PC-9 (cell line): ENCODE measurements around the gene VPS35. TPM values are rescaled to one million over a fixed set of nuclear protein-coding genes. Genes with fewer than 3 reads are reported as not detected.
"Not testable (repeated sequence)": the region's sequence is repeated elsewhere in the genome, so short reads cannot be mapped to it uniquely, and the experiment has no call there.

ENCODE experiments used
- BruUV-seq: library from RNA; stranded (reverse); fragments of 400-500 nt; replicated peaks from 2 replicates; lab custom pipeline; 2021; lab: Mats Ljungman, UMichigan
- CTCF ChIA-PET: fragments of 300-600 bp; sonication (Branson Sonifier 250); formaldehyde crosslinking; loops from one replicate; lab custom pipeline; 2022; ENCODE audit warnings: antibody characterized with exemption; lab: Charles Lee
- POLR2A ChIA-PET: fragments of 300-600 bp; sonication (Branson Sonifier 250); formaldehyde crosslinking; loops from one replicate; lab custom pipeline; 2022; ENCODE audit warnings: antibody characterized with exemption; ENCODE audit not compliant: unreplicated experiment; lab: Charles Lee
- DNase-seq, 2 experiments: peaks; one replicate each; pipeline versions ENCODE4 v3.0.0 to v3.0.0-alpha.2; 2015 to 2022; ENCODE audit warnings: mixed read lengths in 1 of 2
- H2AFZ ChIP-seq: fragments of 200-600 bp; sonication (generic); 2 replicates; pipeline ENCODE4 v1.8.1; 2017; ENCODE audit warnings: antibody characterized with exemption
- H3F3A ChIP-seq: fragments of 200-600 bp; sonication (generic); 2 replicates; pipeline ENCODE4 v1.8.1; 2017; ENCODE audit warnings: antibody characterized with exemption, mild to moderate bottlenecking, low read depth; ENCODE audit not compliant: insufficient read depth
- H3K27ac ChIP-seq: fragments of 200-600 bp; sonication (generic); 2 replicates; pipeline ENCODE4 v1.6.1; 2016; ENCODE audit warnings: mixed run types
- H3K27me3 ChIP-seq: fragments of 200-600 bp; sonication (generic); 2 replicates; pipeline ENCODE4 v1.6.1; 2016; ENCODE audit warnings: low read depth, mixed run types; ENCODE audit not compliant: insufficient read depth
- H3K36me3 ChIP-seq: fragments of 200-600 bp; sonication (generic); 2 replicates; pipeline ENCODE4 v1.6.1; 2016; ENCODE audit warnings: low read depth, mixed run types
- H3K4me1 ChIP-seq: fragments of 200-600 bp; sonication (generic); replicated peaks from 2 replicates; pipeline ENCODE4 v1.6.1; 2016; ENCODE audit warnings: mixed run types; ENCODE audit not compliant: insufficient read depth
- H3K4me2 ChIP-seq: fragments of 200-600 bp; sonication (generic); 2 replicates; pipeline ENCODE4 v1.6.1; 2017; ENCODE audit warnings: mixed run types
- H3K4me3 ChIP-seq: fragments of 200-600 bp; sonication (generic); 2 replicates; pipeline ENCODE4 v1.6.1; 2016; ENCODE audit warnings: mixed run types
- H3K79me2 ChIP-seq: fragments of 200-600 bp; sonication (generic); 2 replicates; pipeline ENCODE4 v1.6.1; 2017; ENCODE audit warnings: low read depth, mixed run types
- H3K9me2 ChIP-seq: fragments of 200-600 bp; sonication (generic); 2 replicates; pipeline ENCODE4 v1.8.1; 2017; ENCODE audit warnings: mild to moderate bottlenecking; ENCODE audit not compliant: insufficient read depth
- H3K9me3 ChIP-seq: fragments of 200-600 bp; sonication (generic); 2 replicates; pipeline ENCODE4 v1.8.1; 2016; ENCODE audit warnings: low read depth; ENCODE audit not compliant: insufficient read depth
- H4K20me1 ChIP-seq: fragments of 200-600 bp; sonication (generic); 2 replicates; pipeline ENCODE4 v1.8.1; 2017; ENCODE audit not compliant: insufficient read depth
- EZH2 ChIP-seq: fragments of 200-600 bp; sonication (generic); IDR thresholded peaks from 2 replicates; pipeline ENCODE4 v1.8.0; 2017; ENCODE audit warnings: antibody characterized with exemption, low read depth
- intact Hi-C: fragments of 100-400 bp; cut with micrococcal nuclease; formaldehyde crosslinking; loops from one replicate; pipeline ENCODE4 v1.10.0; 2022; ENCODE audit not compliant: unreplicated experiment
- total RNA-seq: library from RNA; stranded (reverse); gene quantifications from 2 replicates; pipeline ENCODE4 v1.2.3, GENCODE V29; 2021
- TF ChIP-seq, protein P1 (sequence below): fragments of 200-600 bp; sonication (generic); conservative IDR thresholded peaks from 2 replicates; pipeline ENCODE4 v1.6.1; 2017; ENCODE audit warnings: mixed run types, antibody characterized with exemption, mild to moderate bottlenecking, moderate library complexity

Gene VPS35
- total RNA-seq, 1 experiment from 2014 or later = 98.4 TPM

GRCh38 chr16:46632778-46633733 is 55.9 kb downstream of the VPS35 start:
- intact Hi-C loops = no loop called here
- TF ChIP-seq, protein P1, sequence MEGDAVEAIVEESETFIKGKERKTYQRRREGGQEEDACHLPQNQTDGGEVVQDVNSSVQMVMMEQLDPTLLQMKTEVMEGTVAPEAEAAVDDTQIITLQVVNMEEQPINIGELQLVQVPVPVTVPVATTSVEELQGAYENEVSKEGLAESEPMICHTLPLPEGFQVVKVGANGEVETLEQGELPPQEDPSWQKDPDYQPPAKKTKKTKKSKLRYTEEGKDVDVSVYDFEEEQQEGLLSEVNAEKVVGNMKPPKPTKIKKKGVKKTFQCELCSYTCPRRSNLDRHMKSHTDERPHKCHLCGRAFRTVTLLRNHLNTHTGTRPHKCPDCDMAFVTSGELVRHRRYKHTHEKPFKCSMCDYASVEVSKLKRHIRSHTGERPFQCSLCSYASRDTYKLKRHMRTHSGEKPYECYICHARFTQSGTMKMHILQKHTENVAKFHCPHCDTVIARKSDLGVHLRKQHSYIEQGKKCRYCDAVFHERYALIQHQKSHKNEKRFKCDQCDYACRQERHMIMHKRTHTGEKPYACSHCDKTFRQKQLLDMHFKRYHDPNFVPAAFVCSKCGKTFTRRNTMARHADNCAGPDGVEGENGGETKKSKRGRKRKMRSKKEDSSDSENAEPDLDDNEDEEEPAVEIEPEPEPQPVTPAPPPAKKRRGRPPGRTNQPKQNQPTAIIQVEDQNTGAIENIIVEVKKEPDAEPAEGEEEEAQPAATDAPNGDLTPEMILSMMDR = no peak
- no peak for TF ChIP-seq EZH2
- H3K27me3 ChIP-seq = peaks cover 6% of the 10 kb centered on the region; the same call in 1 of the 2 replicates
- ChIA-PET CTCF (no interaction called here), POLR2A (no interaction called here)
- no peaks in the 10 kb centered on the region for H3K9me2 ChIP-seq
- no peaks in the 10 kb centered on the region for H3K79me2 ChIP-seq
- H3K4me1 ChIP-seq = no peaks in the 10 kb centered on the region
- H4K20me1 ChIP-seq = no peaks in the 10 kb centered on the region
- BruUV-seq = no TSS peak
- no peak overlapping the region for H2AFZ ChIP-seq
- no peak for DNase-seq
- H3K9me3 ChIP-seq = no peaks in the 10 kb centered on the region
- no peaks in the 10 kb centered on the region for H3F3A ChIP-seq
- H3K4me3 ChIP-seq = no peak overlapping the region
- H3K4me2 ChIP-seq = no peak overlapping the region
- no peaks in the 10 kb centered on the region for H3K36me3 ChIP-seq
- H3K27ac ChIP-seq = no peak overlapping the region

DNA sequence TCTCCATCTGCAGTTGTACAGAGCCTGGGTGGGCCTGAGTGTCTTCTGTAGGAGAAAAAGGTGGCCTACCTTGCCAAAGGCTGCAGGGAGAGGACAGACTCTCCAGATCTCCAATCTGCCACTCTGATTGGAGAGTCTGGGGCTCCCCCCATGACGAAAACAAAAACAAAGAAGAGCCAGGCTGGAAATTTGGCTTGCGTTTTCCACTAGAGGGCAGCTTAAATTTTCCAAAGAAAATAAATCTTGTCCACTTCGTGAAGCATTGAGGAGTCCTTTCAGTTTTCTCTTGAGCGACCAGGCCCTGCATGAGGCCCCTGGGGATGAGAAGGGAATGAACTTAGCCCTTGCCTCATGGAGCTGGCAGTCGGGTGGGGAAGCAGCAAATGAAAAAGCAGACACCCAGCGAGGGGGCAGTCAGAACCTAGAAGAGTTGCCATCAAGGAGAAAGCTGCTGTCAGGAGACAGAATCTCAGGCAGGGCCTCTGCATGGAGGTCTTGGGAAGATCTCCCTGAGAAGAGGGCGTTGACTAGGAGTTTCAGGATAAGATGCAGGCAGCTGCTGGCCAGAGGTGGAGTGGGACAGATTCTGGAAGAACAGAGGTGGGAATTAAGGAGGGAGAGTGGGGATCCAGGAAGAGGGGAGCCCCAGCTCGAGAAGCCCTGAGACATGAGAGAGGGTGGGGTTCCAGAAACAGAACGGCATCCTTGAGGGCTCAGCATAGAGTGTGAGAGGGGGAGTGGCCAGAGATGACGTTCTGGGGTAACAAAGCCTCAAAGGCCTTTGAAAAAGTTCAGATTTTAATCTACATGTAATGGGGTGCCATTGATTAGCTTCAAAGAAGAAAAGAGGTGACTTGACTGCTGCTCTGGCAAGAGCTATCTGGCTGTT is 59.4 kb downstream of the VPS35 start:
- DNase-seq = peak; percentile 21 to 48
- TF ChIP-seq, protein P1 = peak; percentile 60; the same call in 1 of the 2 replicates
- no peak for TF ChIP-seq EZH2
- ChIA-PET CTCF (interaction anchor here (0.6 kb wide), 2 partner anchors 352 to 395 kb away, joined by 4 to 9 read pairs; no protein-coding TSS in a partner anchor), POLR2A (no interaction called here)
- H3K36me3 ChIP-seq = no peaks in the 10 kb centered on the region
- no peaks in the 10 kb centered on the region for H3K9me2 ChIP-seq
- H2AFZ ChIP-seq = peak overlapping the region; percentile 72
- peak overlapping the region; percentile 71 for H3K4me2 ChIP-seq
- intact Hi-C loops = no loop called here
- no peaks in the 10 kb centered on the region for H4K20me1 ChIP-seq
- no peak overlapping the region for H3K27ac ChIP-seq
- no peaks in the 10 kb centered on the region for H3K9me3 ChIP-seq
- BruUV-seq = no TSS peak
- H3K79me2 ChIP-seq = no peaks in the 10 kb centered on the region
- no peaks in the 10 kb centered on the region; the same call in 1 of the 2 replicates for H3K27me3 ChIP-seq
- no peaks in the 10 kb centered on the region for H3K4me1 ChIP-seq
- no peaks in the 10 kb centered on the region for H3F3A ChIP-seq
- H3K4me3 ChIP-seq = no peak overlapping the region; the same call in 1 of the 2 replicates

DNA sequence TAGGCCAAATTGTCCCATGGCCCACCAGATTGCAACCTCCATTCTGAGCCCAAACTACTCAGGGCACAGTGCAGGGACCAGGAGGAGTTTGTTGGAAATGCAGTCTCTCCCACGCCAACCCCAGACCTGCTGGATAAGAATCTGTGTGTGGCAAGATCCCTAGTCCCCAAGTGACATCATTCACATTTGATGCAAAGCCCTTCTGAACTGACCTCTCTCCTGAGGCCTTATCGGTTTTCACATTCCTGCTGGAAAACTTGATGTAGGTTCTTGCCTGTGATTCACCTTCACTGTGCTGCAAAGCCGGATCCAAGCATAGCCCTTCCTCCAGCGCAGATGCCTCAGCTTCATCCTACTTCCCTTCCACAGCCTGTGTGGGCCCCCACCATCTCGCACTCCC is 61.2 kb downstream of the VPS35 start:
- POLR2A ChIA-PET = no interaction called here
- H3K79me2 ChIP-seq = no peaks in the 10 kb centered on the region
- no TSS peak for BruUV-seq
- H2AFZ ChIP-seq = no peak overlapping the region
- H3K27me3 ChIP-seq = no peaks in the 10 kb centered on the region
- no peaks in the 10 kb centered on the region for H3K9me3 ChIP-seq
- CTCF ChIA-PET = no interaction called here
- H3K4me1 ChIP-seq = no peaks in the 10 kb centered on the region
- peak in 1 of 2 experiments; percentile 35 for DNase-seq
- H3K4me3 ChIP-seq = no peak overlapping the region
- no peaks in the 10 kb centered on the region for H3K9me2 ChIP-seq
- H3K36me3 ChIP-seq = no peaks in the 10 kb centered on the region
- TF ChIP-seq, protein P1 = no peak
- TF ChIP-seq EZH2 = no peak
- no peak overlapping the region for H3K27ac ChIP-seq
- H4K20me1 ChIP-seq = no peaks in the 10 kb centered on the region
- H3K4me2 ChIP-seq = no peak overlapping the region
- intact Hi-C loops = no loop called here
- H3F3A ChIP-seq = no peaks in the 10 kb centered on the region

DNA sequence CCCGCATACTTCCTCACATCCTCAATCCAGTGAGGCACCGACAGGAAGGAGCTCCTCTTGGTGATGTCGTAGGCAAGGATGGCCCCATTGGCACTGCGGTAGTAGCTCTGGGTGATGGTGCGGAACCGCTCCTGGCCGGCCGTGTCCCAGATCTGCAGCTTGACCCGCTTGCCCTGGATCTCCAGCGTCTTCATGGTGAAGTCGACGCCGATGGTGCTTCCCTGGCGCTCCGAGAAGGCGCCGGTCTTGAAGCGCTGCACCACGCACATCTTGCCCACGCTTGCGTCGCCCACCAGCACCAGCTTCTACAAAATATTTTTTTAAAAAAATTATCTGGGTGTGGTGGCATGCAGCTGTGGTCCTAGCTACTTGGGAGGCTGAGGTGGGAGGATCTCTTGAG is 62.3 kb downstream of the VPS35 start:
- POLR2A ChIA-PET, BruUV-seq: not testable (repeated sequence)

More for the DNA sequence above, 62.3 kb downstream of the VPS35 start:
- H3K9me2 ChIP-seq, H3K4me3 ChIP-seq, H3K27ac ChIP-seq, H3K4me2 ChIP-seq, H4K20me1 ChIP-seq, H3K9me3 ChIP-seq, H3K36me3 ChIP-seq, intact Hi-C loops, H3K79me2 ChIP-seq, H3F3A ChIP-seq, H3K4me1 ChIP-seq, H3K27me3 ChIP-seq, DNase-seq, CTCF ChIA-PET, H2AFZ ChIP-seq: not testable (repeated sequence)
